Non-pigmented ciliary epithelial cell (primary cell): ENCODE data around the gene GPATCH4.
A peak's percentile ranks its signal among the peaks of the same experiment; 100 is the strongest.
"Not testable (repeated sequence)": the region's sequence is repeated elsewhere in the genome, so short reads cannot be mapped to it uniquely, and the experiment has no call there.

Experiments
- DNase-seq: peaks from one replicate; pipeline ENCODE4 v3.0.0-alpha.2; 2010; ENCODE audit warnings: low read depth

The GPATCH4 gene

GRCh38 chr1:156601122-156601830 is at the start of gene GPATCH4:
Gene GPATCH4 (minus strand): TSS chr1:156601479.
- peak; percentile 76 for DNase-seq

- no peak for DNase-seq
These were observed 47.7 kb upstream of the GPATCH4 start for GRCh38 chr1:156648951-156649350.

GRCh38 chr1:156648496-156648895 is 47.2 kb upstream of the GPATCH4 start:
- DNase-seq = no peak

- DNase-seq = no peak
These were observed 46.1 kb upstream of the GPATCH4 start for GRCh38 chr1:156647351-156647750.

DNA sequence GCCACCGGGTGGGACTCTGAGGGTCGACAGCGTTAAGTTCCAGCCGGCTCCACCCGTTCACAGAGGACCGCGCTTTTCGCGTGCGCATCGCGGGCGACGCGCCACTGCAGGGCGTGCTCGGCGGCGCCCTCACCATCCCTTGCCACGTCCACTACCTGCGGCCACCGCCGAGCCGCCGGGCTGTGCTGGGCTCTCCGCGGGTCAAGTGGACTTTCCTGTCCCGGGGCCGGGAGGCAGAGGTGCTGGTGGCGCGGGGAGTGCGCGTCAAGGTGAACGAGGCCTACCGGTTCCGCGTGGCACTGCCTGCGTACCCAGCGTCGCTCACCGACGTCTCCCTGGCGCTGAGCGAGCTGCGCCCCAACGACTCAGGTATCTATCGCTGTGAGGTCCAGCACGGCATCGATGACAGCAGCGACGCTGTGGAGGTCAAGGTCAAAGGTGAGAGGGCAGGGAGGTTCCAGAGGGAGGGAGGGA is 45.5 kb upstream of the GPATCH4 start:
- no peak for DNase-seq

DNA sequence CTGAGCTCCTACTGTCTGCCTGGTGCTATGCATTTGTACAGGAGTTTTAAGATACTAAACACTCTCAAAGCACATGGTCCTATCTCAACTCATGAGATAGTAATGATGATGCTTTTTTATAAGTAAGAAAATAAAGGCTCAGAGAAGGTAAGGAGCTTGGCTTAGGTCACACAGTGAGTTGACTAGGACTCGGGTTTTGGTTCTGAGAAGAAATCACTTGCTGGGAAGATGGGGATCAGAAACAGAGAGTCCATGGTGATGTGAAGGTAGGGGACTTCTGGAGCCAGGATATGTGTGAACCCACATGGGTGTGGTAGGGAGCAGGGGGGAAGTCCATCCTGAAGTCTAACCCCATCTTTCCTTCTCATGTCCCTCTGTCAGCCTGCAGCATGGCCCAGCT is 44.4 kb upstream of the GPATCH4 start:
- DNase-seq = no peak

DNA sequence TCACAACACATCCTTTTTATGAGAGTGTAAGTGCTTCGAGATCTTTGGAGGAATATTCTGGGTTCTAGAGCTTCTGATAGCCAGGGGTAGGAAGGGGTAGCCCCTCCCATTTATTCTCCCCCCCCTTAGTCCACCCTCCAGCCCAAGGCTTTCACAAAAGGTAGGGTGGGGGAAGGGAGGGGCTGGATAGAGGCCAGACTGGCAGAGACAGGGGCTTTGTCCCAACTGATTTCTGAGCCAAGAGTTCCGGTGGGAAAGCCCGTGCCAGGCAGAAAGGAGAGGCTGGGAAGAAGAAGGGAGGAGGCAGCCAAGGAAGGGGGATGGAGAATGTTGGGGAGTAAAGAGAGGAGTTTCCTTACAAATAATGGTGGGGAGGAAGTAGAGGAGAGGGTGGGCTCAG is 43.8 kb upstream of the GPATCH4 start:
- DNase-seq = no peak

DNA sequence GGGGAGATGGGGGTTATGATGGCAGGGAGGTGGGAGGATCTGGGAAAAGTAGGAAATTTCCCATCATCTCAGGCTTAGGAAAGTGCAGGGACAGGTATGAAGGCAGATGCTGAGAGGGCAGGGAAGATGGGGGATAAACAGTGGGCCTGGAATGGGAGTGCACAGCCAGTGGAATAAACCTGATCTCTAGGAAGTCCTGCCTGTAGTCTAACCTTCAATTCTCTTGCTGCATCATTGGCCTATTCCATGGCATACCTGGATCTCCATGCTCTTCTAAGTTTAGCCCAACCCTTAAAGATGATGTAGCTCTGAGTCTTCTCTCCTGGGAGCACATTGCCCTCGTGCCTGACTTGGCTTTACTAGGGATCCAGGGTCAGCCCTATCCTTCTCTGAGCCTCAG is 43.4 kb upstream of the GPATCH4 start:
- DNase-seq = no peak

- no peak for DNase-seq
These were observed 42.9 kb upstream of the GPATCH4 start for GRCh38 chr1:156644146-156644545.

- no peak for DNase-seq
These were observed 42.5 kb upstream of the GPATCH4 start for GRCh38 chr1:156643778-156644092.

DNA sequence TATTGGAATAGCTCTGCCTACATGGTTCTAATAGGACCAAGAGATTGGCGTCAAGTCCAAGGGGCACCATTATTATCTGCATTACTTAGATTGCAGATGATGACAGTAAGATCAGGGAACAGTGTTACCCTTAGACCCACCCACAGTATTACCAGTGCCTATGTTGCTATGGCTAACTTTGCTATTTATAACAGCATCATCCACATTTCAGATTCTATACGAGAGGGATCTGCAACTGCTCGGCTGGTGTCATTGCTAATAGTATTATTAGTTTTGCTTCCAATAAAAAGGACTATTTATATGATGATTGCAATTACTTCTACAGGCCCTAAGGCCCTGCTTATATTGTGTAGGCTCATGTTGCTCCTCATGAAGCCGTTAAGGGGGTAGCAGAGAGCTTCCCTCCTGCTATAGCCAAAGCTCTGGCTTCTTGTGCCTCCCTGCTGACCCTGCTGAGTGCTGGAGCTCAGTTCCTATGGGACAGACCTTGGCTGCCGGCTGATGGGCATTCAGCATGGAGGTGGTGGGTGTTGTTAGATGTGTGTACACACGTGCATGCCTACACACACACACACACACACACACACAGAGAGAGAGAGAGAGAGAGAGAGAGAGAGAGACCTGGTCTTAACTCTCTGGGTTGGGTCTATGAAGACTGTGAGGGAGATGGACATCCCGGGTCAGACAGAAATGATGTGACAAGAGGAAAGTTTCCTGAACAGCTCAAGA is 41.9 kb upstream of the GPATCH4 start:
- no peak for DNase-seq

GRCh38 chr1:156642265-156643048 is 41.2 kb upstream of the GPATCH4 start:
- DNase-seq = no peak

DNA sequence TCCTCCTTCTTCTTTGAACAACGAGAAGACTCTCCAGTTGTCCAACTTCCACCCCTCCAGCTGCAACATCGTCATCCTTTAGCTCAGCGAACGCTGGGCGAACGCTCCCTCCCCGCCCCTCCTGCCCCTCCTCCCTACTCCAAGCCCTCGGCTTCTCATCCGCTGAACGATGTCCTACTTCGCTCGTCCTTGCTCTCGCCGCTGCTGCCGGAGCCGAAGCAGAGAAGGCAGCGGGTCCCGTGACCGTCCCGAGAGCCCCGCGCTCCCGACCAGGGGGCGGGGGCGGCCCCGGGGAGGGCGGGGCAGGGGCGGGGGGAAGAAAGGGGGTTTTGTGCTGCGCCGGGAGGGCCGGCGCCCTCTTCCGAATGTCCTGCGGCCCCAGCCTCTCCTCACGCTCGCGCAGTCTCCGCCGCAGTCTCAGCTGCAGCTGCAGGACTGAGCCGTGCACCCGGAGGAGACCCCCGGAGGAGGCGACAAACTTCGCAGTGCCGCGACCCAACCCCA is 40.5 kb upstream of the GPATCH4 start, which contains the start of gene BCAN:
Gene BCAN, plus strand, starts transcription at position 357 of the 504 bp plus-strand sequence. CDS start 3,938 bp downstream, outside the sequence.
- no peak for DNase-seq

DNA sequence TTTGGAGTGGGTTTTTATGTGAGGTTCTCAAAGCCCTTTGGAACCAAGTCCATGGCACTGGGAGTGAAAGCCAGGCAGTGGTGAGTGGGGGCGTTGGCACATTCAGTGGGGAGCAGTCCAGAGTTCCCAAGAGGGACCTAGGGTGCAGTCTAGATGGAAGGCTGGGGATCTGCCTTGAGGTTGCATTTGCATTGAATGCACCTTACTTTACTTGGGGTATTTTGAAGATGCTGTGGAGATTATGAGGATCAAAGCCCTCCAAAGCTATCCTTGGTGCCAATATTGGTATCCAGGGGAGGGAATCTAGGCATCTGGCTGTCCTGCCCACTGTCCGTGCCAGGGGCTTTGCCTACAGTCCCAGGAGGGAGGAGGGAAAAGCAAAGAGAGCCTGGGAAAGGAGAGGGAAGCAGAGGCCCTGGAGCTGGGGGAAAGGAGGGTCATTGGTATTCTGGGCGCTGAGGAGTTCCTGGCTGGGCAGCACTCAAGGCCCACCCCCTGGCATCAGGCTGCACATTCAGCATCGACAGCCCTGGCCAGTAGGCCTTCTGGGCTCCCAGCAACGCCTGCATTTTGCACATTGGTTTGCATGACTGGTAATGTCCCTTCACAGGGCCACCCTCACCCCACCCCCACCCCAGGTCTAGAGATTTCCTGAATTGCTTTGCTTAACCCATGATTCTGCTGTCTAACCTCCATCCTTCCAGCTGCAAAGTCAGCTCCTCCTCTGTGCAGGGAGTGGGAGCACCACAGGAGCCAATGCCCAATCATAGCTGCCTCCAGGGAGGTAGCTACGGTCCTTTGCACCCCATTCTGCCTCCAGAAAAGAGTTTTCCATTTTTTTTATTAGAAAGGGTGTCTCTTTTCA is 39.8 kb upstream of the GPATCH4 start:
- no peak for DNase-seq

GRCh38 chr1:156639601-156640101 is 38.4 kb upstream of the GPATCH4 start:
- DNase-seq = no peak

DNA sequence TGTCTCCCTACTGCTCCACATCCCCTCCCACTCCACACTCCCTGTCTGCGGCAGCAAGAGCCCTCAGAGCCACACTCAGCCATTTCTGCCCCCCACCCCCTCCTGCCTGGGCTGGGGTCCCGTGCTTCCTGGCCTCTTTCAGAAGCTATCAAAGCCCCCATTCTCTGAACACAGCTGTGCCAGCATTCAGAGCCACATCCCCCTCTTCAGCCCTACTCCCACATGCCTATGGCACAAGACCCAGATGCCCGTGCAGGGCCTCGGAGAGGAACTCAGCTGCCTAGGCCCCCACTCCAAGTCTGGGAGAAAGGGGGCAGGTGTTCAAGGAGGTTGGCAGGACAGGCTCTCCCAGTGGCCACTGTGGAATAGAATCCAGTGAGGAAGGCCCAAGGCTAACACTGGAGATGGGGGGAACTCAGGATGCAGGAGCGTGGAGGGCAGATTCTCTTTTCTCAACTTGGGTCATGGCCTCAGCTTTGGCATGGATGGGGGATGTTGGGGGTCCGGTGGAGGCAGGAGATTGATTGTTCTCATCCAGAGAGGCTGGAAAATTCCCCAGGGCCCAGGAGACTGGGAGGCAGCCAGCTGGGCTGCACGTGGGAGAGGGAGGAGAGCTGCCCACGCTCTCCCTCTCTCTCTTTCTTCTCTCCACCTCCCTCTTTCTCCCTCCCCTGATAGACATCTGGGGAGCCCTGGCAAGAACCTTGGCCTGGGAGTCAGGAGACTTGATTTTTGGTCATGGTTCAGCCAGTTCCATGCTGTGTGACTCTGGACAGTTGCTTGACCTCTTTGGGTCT is 37.1 kb upstream of the GPATCH4 start:
- no peak for DNase-seq

DNA sequence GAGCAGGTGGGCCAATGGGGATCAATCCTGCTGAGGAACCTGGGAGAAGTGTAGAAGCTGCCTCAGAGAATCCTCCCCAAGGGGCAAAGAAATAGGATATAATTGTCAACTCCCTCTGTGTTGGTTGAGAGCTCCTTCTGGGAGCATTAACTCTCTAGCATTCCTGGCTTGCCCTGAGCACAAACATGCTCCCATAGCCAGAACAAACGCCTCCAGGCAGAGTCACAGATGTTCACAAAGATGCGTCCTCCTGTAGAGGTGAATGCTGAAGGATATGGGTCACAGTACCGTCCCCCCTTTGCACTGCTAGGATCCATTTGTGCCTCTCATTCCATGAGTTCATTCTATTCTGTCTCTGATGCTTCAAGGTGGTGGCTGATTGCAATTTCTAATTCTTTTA is 31.1 kb upstream of the GPATCH4 start:
- DNase-seq = no peak

GRCh38 chr1:156631152-156631551 is 29.9 kb upstream of the GPATCH4 start:
- not testable (repeated sequence) for DNase-seq

GRCh38 chr1:156629823-156630449 is 28.7 kb upstream of the GPATCH4 start:
- no peak for DNase-seq

DNA sequence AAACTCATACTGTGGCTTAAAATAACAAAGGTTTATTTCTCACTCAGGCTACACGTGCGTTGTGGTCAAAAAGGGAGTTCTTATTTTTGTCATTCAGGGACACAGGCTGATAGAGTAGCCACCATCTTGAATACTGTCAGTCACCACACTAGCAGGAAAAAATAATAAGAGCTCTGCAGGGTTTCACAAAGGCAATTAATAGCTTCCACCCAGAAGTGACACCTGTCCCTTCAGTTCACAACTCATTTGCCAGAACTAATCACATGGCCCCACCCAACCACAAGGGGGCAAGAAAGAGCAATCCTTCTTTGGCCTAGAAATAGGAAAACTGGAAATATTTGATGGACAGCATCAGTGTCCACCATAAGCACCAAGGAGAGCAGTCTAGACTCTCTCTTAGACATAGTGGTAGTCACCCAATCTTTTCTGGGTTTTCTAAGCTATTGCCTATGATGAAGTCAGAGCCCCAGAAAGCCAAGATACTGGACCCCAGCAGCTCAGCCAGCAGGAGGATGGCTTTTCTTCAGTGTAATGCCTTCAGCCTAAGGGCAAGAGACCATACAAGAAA is 26.1 kb upstream of the GPATCH4 start:
- DNase-seq = no peak
